Measurements from ENCODE around the gene HRG.
A peak's percentile ranks its signal among the peaks of the same experiment; 100 is the strongest.
"Not testable (repeated sequence)": the region's sequence is repeated elsewhere in the genome, so short reads cannot be mapped to it uniquely, and the experiment has no call there.

HRG gene

GRCh38 chr3:186665625-186666188 is at the start of gene HRG:
Gene HRG (plus strand): TSS chr3:186666014. CDS start chr3:186666032, 18 bp downstream.
- Histone ChIP-seq H3K4me3 (no peak within 1 kb of the TSS), H3K27ac (no peak within 1 kb of the TSS)

DNA sequence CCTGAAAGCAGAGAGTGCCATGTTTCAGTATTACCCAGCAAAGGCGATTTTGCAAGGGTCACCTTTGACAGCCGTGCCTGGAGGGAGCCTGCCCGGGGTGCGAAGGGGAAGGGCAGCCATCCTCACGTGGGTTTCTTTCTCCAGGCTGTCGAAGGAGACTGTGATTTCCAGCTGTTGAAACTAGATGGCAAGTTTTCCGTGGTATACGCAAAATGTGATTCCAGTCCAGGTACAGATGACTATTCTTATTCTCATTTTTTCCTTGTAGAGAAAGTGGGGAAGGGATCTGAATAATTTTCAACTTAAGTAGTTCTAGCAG is 49.6 kb upstream of the HRG start:
- H3K27ac ChIP-seq: no peak overlapping the region
- no peak overlapping the region for H3K4me3 ChIP-seq

DNA sequence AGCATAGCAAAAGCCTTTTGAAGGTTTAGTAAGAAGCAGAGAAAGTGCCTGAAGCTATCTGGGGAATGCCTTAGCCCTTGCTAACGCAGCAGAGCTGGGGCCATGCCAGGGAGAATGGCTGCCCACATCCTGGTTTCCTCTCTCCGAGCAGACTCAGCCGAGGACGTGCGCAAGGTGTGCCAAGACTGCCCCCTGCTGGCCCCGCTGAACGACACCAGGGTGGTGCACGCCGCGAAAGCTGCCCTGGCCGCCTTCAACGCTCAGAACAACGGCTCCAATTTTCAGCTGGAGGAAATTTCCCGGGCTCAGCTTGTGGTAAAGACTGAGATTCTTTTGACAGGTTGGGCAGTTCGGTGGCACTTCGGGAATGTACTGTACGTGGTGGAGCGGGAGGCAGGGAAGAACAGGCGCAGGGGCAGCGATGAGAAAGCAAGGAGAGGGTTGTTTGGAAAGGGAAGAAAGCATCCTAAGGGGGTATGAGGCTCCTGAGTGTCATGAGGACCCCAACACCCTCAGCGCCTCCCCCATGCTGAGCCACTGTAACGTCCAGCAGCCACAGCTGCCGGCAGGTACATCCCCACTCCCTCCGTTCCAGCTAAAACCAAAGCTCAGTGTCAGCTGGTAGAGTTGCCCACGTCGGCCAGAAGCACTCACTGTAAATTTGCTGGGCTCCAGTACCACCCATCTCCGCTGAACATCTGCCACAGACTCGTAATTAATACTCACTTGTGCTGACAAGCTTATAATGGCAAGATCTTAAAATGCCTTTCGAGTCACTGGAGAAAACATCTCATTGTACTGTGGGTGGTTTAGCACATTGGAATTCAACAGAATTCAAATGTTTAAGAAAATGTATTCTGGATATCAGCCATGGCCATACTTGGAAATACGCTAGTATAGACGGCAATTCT is 48.5 kb upstream of the HRG start:
- Histone ChIP-seq H3K4me3 (no peak overlapping the region), H3K27ac (peak overlapping the region in 5 of 21 experiments; percentile 4 to 51 (median 33))

- H3K27ac ChIP-seq: no peak overlapping the region
- H3K4me3 ChIP-seq: no peak overlapping the region
Observed at GRCh38 chr3:186618318-186618938, 47.4 kb upstream of the HRG start.

- no peak overlapping the region for H3K4me3 ChIP-seq
- H3K27ac ChIP-seq: no peak overlapping the region
Observed at GRCh38 chr3:186619787-186620212, 46.0 kb upstream of the HRG start.

GRCh38 chr3:186620213-186621092 is 45.4 kb upstream of the HRG start:
- Histone ChIP-seq H3K27ac (no peak overlapping the region), H3K4me3 (no peak overlapping the region)

DNA sequence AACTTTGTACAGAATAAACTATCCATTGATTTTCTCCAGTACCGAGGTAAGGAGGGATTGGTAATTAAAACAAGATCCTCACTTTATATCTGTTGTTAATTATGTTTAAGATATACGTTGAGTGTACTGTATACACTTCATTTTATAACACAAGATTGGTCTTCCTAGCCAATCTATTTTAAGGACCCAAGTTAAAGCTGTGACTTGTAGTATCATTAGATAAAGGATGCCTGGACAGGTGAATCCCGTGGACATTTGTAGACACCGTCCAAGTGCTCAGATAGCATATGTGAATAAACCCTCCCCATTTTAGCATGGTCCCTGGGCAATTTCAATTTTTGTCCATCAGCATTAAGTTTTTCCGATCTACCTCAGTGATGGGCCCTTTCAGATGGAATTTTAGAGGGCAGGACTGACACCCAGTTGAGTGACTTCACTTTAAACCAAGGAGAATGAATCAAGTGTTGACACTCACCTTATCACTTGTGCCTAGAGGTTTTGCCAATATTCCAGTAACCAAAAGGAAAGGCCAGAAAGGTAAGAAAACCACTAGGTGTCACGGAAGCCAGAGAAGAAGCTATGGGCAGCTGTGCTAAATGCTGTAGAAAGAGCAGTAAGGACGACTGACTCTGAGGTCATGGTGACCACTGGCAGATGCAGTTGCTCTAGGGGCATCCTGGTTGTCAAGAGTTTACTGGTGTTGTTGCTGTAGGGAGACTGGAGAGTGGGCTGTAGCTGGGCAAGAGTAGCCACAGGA is 43.7 kb upstream of the HRG start:
- Histone ChIP-seq H3K4me3 (no peak overlapping the region), H3K27ac (no peak overlapping the region)

DNA sequence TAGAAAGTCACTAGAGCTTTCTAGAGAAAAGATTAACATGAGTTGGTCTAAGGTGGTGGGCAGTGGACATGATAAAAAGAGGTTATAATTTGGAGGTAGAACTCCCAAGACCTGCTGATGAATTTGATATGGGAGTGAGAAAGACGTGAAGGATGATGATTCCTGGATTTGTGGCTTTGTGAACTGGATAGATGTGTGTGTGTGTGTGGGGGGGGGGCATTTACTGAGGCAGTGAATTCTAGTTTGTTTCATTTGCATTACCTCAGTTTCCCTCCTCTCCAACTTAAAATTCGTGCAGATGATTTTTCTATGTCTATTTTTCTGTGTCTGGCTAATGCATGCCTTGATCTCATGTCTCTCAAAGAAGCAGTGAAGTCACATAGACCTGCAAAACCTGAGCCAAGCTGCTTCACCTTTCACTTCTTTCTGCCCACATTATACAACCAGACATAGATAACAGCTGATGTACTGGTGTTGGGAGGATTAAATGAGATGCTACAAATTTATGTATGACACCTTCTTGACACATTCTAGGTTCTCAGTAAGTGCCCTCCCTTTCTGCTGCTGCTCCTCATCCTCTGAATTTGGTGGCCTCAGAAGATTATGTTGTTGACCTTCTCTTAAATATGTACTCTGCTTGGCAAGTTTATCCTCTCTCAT is 43.0 kb upstream of the HRG start:
- H3K27ac ChIP-seq: no peak overlapping the region
- no peak overlapping the region for H3K4me3 ChIP-seq

DNA sequence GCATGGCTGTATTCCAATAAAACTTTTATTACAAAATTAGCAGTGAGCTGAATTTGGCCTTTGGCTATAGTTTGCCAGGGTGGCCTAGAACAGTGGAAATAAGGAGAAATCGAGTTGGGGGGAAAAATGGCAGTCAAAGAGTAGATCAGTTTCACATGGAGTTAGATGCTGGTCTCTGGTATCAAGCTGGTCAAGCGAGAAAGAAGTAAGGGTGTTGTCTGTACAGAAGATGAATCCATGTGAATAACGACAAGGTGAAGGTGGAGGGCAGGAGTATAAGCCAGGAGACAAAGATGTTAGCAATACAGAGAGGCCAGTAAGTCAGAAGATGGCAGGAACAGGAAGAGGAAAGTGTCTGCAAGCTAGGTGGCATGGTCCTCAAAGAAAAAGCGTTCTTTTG is 41.2 kb upstream of the HRG start:
- no peak overlapping the region for H3K4me3 ChIP-seq
- no peak overlapping the region for H3K27ac ChIP-seq

DNA sequence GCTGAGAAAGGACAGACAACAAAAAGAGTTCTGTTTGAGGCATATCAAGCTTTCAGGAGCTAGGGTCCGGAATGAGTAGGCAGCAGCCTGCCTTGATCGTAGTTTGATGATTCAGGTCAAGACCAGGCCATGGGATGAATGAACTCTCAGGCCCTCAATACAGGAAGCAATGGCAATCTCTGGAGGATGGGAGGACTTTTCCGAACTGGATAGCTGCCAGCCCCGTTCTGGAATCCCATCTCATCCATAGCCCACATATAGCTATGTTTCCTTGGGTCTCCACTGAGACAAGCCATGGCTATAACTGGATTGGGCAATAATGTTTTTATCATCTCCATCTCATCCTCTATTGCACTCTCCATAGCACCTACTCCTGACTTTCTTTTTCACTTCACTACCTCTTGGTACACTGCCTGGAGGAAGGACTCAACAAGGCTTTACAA is 40.2 kb upstream of the HRG start:
- no peak overlapping the region for H3K4me3 ChIP-seq
- H3K27ac ChIP-seq: no peak overlapping the region

- Histone ChIP-seq H3K4me3 (no peak overlapping the region), H3K27ac (no peak overlapping the region)
Observed at GRCh38 chr3:186626254-186626847, 39.5 kb upstream of the HRG start.

DNA sequence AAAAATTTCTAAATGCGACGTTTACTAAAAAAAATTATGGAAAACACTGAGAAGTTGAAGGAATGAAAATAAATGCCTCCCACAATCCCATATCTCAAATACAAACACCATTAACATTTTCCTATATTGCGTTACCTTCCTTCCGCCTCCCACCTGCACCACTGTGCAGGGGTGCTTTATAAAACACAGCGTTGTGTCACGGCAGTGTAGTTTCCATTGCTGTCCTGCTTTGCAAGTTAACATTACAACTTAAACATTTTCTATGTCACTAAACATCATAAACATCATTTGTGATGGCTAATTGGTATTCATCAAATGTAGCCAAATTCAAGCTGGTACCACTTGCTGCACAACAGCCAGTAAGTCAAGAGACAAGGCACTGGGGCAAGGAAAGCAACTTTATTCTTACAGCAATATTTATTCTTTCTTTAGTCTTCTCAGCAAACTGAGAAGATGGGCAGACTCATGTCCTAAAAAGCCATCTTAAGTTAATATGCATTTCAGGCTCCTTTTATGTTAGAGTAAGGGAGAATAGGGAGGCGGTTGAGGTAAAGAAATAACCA is 37.9 kb upstream of the HRG start:
- H3K27ac ChIP-seq: no peak overlapping the region
- H3K4me3 ChIP-seq: no peak overlapping the region

GRCh38 chr3:186628756-186629155 is 37.1 kb upstream of the HRG start:
- H3K4me3 ChIP-seq: no peak overlapping the region
- H3K27ac ChIP-seq: no peak overlapping the region

DNA sequence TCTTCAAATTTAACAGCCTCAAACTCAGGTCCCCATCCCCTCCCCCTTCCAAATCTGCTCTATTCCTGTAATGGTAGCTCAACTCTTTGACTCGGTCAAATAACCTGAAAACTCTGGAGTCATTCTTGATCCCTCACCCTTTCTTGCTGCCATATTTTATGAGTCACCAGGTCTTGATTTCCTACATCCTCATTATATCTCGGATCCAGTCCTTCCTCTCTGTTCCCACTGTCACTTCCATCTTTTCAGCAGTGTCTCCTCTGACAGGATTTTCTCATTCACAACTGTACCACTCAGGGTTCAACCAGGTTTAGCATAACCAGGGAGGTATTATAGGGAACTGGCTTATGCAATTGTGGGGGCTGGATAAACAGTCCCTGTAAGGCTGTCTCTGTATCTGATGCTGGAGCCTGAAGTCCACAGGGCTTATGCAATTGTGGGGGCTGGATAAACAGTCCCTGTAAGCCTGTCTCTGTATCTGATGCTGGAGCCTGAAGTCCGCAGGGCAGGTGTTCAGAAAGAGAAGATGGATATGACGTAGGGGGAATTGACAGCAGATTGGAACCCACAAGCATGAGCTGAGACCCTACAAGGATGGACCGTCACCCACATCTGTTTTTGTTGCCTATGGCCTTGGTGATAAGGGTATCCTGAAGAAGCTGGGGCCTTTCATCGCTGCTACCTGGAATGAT is 34.7 kb upstream of the HRG start:
- Histone ChIP-seq H3K4me3 (no peak overlapping the region), H3K27ac (no peak overlapping the region)

DNA sequence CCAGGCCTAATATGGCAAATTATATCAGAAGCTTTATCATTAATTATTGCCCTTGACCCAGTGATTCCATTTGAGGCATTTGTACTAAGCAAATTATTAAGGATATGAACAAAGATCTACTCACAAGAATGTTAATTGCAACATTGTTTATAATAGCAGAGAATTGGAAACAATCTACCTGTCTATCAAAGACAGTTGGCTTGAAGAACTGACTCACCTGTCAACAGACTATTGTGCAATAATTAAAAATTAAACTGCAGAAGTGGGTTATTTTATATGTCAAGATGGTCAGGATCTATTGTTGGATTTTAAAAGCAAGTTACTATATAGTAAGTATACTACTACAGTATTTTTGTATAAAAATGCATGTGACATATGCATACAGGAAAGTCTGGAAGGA is 32.3 kb upstream of the HRG start:
- no peak overlapping the region for H3K4me3 ChIP-seq

DNA sequence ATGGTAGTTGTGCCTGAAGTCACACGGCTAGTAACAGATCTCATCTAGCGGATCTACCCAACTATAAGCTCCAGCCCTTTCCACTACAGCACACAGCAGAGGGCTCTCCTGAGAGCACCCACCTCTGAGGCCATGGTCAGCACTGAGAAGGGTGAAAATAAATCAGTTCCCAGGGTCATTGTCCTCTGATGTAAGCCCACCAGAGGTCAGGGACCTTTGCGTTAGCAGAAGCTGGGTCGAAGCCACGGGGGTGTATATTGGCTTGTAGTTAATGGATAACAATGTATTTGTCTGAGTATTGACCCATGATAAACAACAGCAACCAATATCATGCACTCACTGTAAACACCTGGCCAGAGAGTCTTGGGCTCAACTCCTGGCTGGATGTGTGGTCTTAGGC is 31.6 kb upstream of the HRG start:
- not testable (repeated sequence) for H3K4me3 ChIP-seq, H3K27ac ChIP-seq

More for the DNA sequence above, 32.3 kb upstream of the HRG start:
- H3K27ac ChIP-seq: no peak overlapping the region

- no peak overlapping the region for H3K4me3 ChIP-seq
- no peak overlapping the region for H3K27ac ChIP-seq
Observed at GRCh38 chr3:186635532-186635931, 30.3 kb upstream of the HRG start.

DNA sequence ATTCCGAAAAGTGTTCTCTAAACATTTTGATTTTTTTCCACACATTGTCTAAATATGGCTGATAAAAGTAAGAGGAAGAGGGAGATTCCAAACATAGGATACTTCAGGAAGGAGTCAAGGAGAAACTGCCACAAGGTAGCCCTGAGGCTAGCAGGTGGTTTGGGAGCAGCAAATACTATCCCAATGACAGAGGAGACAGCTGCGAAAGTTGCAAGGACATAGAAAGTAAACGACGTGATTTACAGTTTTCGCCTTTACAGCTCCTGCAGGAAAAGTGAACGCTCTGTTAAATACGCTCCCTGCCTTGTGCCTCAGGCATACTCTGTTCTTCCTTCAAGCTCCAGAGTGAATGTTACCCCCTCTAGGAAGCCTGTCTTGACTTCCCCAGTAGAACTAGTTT is 29.3 kb upstream of the HRG start:
- Histone ChIP-seq H3K4me3 (no peak overlapping the region), H3K27ac (no peak overlapping the region)
